ENCODE data around the gene VSTM2L. TPM values are rescaled to one million over a fixed set of nuclear protein-coding genes. Genes with fewer than 3 reads are reported as not detected.

Gene VSTM2L
- total and polyA plus RNA-seq, 2 of the 13 experiments (the other 11 are each of a cell fraction or from before 2014, with no cell fraction given) = not detected

DNA sequence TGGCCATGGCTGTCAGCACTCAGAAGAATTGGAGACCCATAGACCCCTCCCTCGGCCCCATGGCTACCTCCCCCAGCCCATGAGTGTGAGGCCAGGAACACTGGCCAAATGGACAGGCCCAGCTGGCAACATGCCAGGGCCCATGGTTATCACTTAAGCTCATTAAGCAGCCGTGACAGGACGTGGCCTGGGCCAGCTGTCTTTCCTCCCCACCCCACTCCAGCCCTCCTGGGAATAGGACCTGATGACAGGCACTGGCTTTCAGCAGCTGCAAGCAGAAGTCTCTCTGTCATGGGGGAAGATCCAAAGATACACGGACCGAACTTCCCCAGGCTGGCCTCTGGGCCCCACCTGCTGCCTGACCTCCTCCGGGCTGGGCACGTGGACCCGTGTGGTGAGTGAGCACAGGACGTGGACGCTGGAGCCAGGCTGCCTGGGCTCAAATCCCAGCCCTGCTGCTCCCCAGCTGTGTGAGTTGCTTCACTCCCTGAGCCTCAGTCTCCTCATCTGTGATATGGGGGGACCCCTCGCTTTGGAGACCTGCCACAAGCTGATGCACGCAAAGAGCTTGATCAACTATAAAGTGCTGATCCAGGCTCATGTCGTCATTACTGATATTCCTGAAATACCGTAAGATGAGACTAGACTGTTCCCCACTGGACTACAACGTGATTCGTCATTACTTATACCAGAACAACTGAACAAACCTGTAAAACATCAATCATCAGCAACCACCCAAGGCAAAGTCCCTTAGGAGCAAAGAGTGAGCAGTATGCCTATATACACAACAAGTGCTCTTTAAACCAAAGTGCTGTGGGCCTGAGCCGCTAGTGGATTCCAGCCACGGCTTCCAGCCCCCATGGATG, 22.0 kb upstream of the VSTM2L start (continued):
- TF ChIP-seq CTCF (CRISPR knock-in tag; IDR thresholded peaks at IDR 0.05) = 0 out of 2 replicates have a peak, but pooled peaks have one; percentile 3
- no peak for TF ChIP-seq PPARG (CRISPR knock-in tag; conservative IDR thresholded peaks at IDR 0.05)
- peak; percentile 45; the same call in 1 of the 2 replicates for TF ChIP-seq RBAK (CRISPR knock-in tag; IDR thresholded peaks at IDR 0.05)
- TF ChIP-seq SKI (IDR thresholded peaks at IDR 0.05; ENCODE audit: partially characterized antibody) = peak; percentile 9
- 0 out of 2 replicates have a peak, but pooled peaks have one; percentile 15 for TF ChIP-seq ZNF788 (CRISPR knock-in tag; IDR thresholded peaks at IDR 0.05; ENCODE audit: borderline replicate concordance)
- TF ChIP-seq ZNF205 (CRISPR knock-in tag; IDR thresholded peaks at IDR 0.05) = no peak; the same call in 1 of the 2 replicates
- TF ChIP-seq HOXA7 (CRISPR knock-in tag; IDR thresholded peaks at IDR 0.05) = no peak
- TF ChIP-seq ATF6 (CRISPR knock-in tag; conservative IDR thresholded peaks at IDR 0.05) = 0 out of 2 replicates have a peak, but pooled peaks have one; percentile 14
- TF ChIP-seq ADNP (CRISPR knock-in tag; IDR thresholded peaks at IDR 0.05) = 0 out of 2 replicates have a peak, but pooled peaks have one; percentile 51
- peak; percentile 49 for TF ChIP-seq PAXIP1 (CRISPR knock-in tag; conservative IDR thresholded peaks at IDR 0.05)
- TF ChIP-seq, protein P1, sequence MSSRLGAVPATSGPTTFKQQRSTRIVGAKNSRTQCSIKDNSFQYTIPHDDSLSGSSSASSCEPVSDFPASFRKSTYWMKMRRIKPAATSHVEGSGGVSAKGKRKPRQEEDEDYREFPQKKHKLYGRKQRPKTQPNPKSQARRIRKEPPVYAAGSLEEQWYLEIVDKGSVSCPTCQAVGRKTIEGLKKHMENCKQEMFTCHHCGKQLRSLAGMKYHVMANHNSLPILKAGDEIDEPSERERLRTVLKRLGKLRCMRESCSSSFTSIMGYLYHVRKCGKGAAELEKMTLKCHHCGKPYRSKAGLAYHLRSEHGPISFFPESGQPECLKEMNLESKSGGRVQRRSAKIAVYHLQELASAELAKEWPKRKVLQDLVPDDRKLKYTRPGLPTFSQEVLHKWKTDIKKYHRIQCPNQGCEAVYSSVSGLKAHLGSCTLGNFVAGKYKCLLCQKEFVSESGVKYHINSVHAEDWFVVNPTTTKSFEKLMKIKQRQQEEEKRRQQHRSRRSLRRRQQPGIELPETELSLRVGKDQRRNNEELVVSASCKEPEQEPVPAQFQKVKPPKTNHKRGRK (CRISPR knock-in tag; IDR thresholded peaks at IDR 0.05) = 0 out of 2 replicates have a peak, but pooled peaks have one; percentile 22
- TF ChIP-seq HDAC1 (CRISPR knock-in tag; IDR thresholded peaks at IDR 0.05) = peak; percentile 74
- TF ChIP-seq, protein P2, sequence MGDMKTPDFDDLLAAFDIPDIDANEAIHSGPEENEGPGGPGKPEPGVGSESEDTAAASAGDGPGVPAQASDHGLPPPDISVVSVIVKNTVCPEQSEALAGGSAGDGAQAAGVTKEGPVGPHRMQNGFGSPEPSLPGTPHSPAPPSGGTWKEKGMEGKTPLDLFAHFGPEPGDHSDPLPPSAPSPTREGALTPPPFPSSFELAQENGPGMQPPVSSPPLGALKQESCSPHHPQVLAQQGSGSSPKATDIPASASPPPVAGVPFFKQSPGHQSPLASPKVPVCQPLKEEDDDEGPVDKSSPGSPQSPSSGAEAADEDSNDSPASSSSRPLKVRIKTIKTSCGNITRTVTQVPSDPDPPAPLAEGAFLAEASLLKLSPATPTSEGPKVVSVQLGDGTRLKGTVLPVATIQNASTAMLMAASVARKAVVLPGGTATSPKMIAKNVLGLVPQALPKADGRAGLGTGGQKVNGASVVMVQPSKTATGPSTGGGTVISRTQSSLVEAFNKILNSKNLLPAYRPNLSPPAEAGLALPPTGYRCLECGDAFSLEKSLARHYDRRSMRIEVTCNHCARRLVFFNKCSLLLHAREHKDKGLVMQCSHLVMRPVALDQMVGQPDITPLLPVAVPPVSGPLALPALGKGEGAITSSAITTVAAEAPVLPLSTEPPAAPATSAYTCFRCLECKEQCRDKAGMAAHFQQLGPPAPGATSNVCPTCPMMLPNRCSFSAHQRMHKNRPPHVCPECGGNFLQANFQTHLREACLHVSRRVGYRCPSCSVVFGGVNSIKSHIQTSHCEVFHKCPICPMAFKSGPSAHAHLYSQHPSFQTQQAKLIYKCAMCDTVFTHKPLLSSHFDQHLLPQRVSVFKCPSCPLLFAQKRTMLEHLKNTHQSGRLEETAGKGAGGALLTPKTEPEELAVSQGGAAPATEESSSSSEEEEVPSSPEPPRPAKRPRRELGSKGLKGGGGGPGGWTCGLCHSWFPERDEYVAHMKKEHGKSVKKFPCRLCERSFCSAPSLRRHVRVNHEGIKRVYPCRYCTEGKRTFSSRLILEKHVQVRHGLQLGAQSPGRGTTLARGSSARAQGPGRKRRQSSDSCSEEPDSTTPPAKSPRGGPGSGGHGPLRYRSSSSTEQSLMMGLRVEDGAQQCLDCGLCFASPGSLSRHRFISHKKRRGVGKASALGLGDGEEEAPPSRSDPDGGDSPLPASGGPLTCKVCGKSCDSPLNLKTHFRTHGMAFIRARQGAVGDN (CRISPR knock-in tag; IDR thresholded peaks at IDR 0.05) = 0 out of 2 replicates have a peak, but pooled peaks have one; percentile 20
- no peak for TF ChIP-seq FOXK1 (CRISPR knock-in tag; IDR thresholded peaks at IDR 0.05; ENCODE audit: borderline replicate concordance, low read depth)

Measured in HepG2 (cell line).